Measurements from ENCODE around the gene ADAMTS2.

ADAMTS2 gene

DNA sequence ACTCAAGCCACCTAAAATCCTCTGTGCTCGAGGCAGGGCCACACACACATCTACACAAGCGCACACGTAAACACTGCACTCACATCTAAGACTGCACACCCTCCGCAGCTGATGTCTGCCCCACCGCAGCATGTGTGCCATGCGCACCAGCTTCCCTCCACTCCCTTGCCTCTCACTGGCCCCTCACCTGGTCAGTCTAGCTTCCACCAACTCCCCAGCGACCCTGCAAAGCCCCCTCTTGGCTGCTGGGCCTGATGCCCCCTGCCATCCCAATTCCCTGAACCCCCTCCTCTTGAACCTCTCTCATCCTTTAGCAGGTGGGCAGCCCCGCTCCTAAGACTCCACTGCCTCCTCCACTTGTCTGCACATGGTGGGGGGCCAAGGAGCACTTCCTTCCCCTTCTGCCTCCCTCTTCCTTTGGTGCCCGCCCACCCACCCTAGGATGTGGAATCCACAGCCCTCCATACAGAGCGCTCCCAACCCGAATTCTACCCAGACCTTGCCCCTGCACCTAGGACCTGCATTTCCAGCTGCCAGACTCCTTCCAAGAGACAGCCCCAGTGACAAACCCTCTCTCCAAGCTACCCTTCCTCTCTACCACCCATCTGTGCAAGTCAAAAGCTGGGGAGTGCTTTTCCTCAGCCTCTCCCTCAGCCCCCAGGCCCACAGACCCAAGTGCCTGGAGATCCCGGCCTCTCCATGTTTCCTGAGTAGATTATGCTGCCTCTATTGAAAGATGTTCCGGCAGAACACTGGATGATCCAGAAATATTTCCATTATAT, 23.9 kb downstream of the ADAMTS2 start:
- Histone ChIP-seq H4K20me1 (ENCODE audit: low read depth, low read length) (no peaks in the 10 kb centered on the region), H3K4me3 (ENCODE audit: insufficient read depth, low read length, poor library complexity, severe bottlenecking) (no peak overlapping the region), H3K27me3 (ENCODE audit: low read length) (no peaks in the 10 kb centered on the region), H3K9me3 (ENCODE audit: insufficient read depth, low read length) (no peaks in the 10 kb centered on the region), H3K27ac (ENCODE audit: low read depth, low read length) (no peak overlapping the region), H2AFZ (ENCODE audit: low read depth, low read length, severe bottlenecking) (no peak overlapping the region), H3K36me3 (ENCODE audit: low read length) (no peaks in the 10 kb centered on the region), H3K4me2 (ENCODE audit: low read depth, low read length, poor library complexity, severe bottlenecking) (no peak overlapping the region), H3K9me2 (replicated peaks; ENCODE audit: insufficient read depth, low read length) (no peaks in the 10 kb centered on the region), H3K79me2 (ENCODE audit: insufficient read depth, low read length) (no peaks in the 10 kb centered on the region), H3F3A (ENCODE audit: insufficient read depth) (no peaks in the 10 kb centered on the region), H3K9ac (ENCODE audit: low read length) (no peak overlapping the region)
- no peak for TF ChIP-seq EZH2phosphoT487 (conservative IDR thresholded peaks at IDR 0.05; ENCODE audit: low read length)
- TF ChIP-seq, protein P1, sequence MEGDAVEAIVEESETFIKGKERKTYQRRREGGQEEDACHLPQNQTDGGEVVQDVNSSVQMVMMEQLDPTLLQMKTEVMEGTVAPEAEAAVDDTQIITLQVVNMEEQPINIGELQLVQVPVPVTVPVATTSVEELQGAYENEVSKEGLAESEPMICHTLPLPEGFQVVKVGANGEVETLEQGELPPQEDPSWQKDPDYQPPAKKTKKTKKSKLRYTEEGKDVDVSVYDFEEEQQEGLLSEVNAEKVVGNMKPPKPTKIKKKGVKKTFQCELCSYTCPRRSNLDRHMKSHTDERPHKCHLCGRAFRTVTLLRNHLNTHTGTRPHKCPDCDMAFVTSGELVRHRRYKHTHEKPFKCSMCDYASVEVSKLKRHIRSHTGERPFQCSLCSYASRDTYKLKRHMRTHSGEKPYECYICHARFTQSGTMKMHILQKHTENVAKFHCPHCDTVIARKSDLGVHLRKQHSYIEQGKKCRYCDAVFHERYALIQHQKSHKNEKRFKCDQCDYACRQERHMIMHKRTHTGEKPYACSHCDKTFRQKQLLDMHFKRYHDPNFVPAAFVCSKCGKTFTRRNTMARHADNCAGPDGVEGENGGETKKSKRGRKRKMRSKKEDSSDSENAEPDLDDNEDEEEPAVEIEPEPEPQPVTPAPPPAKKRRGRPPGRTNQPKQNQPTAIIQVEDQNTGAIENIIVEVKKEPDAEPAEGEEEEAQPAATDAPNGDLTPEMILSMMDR (IDR thresholded peaks at IDR 0.05; ENCODE audit: insufficient read depth, low read length, poor library complexity, severe bottlenecking): no peak

DNA sequence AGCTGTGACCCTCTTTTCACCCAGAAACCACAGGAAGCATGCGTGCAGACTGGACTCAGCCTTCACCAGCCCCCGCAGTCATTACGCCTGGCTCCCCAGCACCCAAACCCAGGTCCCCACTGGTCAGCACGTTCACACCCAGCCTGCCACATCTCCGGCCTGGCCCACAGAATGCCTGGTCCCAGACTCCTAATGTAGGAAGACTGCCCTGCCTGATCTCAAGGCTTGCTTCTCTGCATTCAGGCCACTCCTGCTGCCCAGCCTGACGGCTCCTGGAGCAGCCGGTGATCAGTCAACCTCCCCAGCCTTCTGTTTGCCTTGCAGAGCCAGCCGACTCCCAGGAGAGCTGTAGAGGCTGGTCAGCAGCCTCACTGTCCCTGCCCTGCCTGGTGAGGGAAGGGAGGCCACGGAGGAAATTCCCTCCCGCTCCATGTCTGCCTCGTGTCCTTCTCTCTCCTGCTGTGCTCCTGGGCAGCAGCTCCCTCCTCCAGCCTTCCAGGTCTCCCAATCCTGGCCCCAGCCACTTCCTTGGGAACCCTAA, 25.4 kb downstream of the ADAMTS2 start:
- no peak for TF ChIP-seq EZH2phosphoT487 (conservative IDR thresholded peaks at IDR 0.05; ENCODE audit: low read length)
- TF ChIP-seq, protein P1 (IDR thresholded peaks at IDR 0.05; ENCODE audit: insufficient read depth, low read length, poor library complexity, severe bottlenecking): no peak
- H3K36me3 ChIP-seq (ENCODE audit: low read length): no peaks in the 10 kb centered on the region
- H4K20me1 ChIP-seq (ENCODE audit: low read depth, low read length): no peaks in the 10 kb centered on the region
- H3K27ac ChIP-seq (ENCODE audit: low read depth, low read length): no peak overlapping the region
- H3K4me2 ChIP-seq (ENCODE audit: low read depth, low read length, poor library complexity, severe bottlenecking): no peak overlapping the region
- H3K79me2 ChIP-seq (ENCODE audit: insufficient read depth, low read length): no peaks in the 10 kb centered on the region
- no peak overlapping the region for H3K9ac ChIP-seq (ENCODE audit: low read length)
- no peaks in the 10 kb centered on the region for H3F3A ChIP-seq (ENCODE audit: insufficient read depth)
- H2AFZ ChIP-seq (ENCODE audit: low read depth, low read length, severe bottlenecking): no peak overlapping the region
- no peaks in the 10 kb centered on the region for H3K9me3 ChIP-seq (ENCODE audit: insufficient read depth, low read length)
- H3K9me2 ChIP-seq (replicated peaks; ENCODE audit: insufficient read depth, low read length): no peaks in the 10 kb centered on the region
- no peaks in the 10 kb centered on the region for H3K27me3 ChIP-seq (ENCODE audit: low read length)
- no peak overlapping the region for H3K4me3 ChIP-seq (ENCODE audit: insufficient read depth, low read length, poor library complexity, severe bottlenecking)

DNA sequence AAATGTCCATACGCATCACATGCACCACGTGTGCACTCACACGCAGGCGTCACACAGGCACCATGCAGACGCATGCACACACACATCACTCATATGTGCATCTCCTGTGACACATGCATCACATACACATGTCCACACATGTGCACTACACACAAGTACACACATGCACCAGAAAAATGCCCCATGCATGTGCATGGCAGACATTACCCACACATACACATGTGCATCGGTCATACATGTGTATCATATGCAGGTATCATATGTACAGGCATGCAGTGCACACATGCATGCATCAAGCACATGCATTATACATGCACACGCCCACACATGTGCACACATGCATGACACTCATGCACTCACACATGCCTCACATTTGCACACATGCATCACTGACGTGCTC, 26.1 kb downstream of the ADAMTS2 start:
- H3K4me2 ChIP-seq (ENCODE audit: low read depth, low read length, poor library complexity, severe bottlenecking): no peak overlapping the region
- no peak overlapping the region for H3K4me3 ChIP-seq (ENCODE audit: insufficient read depth, low read length, poor library complexity, severe bottlenecking)
- no peaks in the 10 kb centered on the region for H3K9me3 ChIP-seq (ENCODE audit: insufficient read depth, low read length)
- no peak overlapping the region for H3K27ac ChIP-seq (ENCODE audit: low read depth, low read length)
- no peak for TF ChIP-seq EZH2phosphoT487 (conservative IDR thresholded peaks at IDR 0.05; ENCODE audit: low read length)
- TF ChIP-seq, protein P1 (IDR thresholded peaks at IDR 0.05; ENCODE audit: insufficient read depth, low read length, poor library complexity, severe bottlenecking): no peak
- H2AFZ ChIP-seq (ENCODE audit: low read depth, low read length, severe bottlenecking): no peak overlapping the region
- no peaks in the 10 kb centered on the region for H3F3A ChIP-seq (ENCODE audit: insufficient read depth)
- no peaks in the 10 kb centered on the region for H3K9me2 ChIP-seq (replicated peaks; ENCODE audit: insufficient read depth, low read length)
- no peak overlapping the region for H3K9ac ChIP-seq (ENCODE audit: low read length)
- H3K79me2 ChIP-seq (ENCODE audit: insufficient read depth, low read length): no peaks in the 10 kb centered on the region
- no peaks in the 10 kb centered on the region for H4K20me1 ChIP-seq (ENCODE audit: low read depth, low read length)
- H3K27me3 ChIP-seq (ENCODE audit: low read length): no peaks in the 10 kb centered on the region
- no peaks in the 10 kb centered on the region for H3K36me3 ChIP-seq (ENCODE audit: low read length)
